Measurements from ENCODE around the gene ZDHHC7. TPM values are rescaled to one million over a fixed set of nuclear protein-coding genes. Genes with fewer than 3 reads are reported as not detected.

Gene ZDHHC7
- total RNA-seq, 1 donor from 2014 or later: 26.9 TPM

DNA sequence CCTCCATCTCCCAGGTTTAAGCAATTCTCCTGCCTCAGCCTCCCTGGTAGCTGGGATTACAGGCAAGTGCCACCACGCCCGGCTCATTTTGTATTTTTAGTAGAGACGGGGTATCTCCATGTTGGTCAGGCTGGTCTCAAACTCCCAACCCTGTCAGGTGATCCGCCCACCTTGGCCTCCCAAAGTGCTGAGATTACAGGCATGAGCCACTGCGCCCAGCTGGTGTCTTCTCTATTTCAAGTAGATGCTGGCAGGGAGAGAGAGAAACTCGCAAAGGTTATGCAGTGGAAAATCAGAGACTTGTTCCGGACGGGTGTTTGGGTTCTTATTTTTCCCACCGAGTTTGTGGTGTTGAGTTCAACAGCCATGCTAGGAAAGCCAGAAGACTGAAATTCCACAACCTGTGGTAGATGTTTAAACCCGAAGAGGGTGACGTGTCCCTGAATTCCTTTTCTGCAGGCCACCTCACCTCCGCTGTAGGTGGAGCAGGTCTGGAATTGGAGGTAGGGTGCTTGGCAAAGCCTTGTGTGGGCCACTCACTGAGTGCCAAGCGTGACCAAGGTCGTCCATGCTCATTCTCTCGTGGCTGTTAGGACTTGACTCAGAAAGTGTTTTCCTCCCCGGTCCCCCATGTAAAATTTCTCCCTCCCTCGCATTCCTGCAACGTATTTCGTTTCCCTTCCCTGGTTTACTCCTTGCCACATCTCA lies 7.3 kb upstream of the ZDHHC7 start:
- H3K4me3 Mint-ChIP-seq: no peak overlapping the region

DNA sequence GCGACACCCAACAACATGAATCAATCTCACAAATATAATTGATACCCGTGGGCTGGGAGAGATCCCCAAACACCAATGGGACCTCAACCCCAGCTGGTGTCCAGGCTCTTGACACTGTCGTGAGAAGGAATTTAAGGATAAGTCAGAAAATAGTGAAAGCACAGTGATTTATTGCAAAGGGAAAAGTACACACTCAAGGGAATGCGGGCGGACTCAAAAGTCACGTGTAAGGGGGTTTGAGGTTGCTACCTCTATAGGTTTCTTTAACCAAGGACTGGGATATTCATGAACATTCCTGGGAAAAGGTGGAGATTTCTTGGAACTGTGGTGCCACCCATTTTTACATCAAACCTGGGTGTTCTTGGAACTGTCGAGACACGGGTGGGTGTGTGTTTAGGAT lies 6.3 kb upstream of the ZDHHC7 start:
- no peak for ATAC-seq (ENCODE audit: low read depth)
- no peak for DNase-seq
- TF ChIP-seq, protein P1, sequence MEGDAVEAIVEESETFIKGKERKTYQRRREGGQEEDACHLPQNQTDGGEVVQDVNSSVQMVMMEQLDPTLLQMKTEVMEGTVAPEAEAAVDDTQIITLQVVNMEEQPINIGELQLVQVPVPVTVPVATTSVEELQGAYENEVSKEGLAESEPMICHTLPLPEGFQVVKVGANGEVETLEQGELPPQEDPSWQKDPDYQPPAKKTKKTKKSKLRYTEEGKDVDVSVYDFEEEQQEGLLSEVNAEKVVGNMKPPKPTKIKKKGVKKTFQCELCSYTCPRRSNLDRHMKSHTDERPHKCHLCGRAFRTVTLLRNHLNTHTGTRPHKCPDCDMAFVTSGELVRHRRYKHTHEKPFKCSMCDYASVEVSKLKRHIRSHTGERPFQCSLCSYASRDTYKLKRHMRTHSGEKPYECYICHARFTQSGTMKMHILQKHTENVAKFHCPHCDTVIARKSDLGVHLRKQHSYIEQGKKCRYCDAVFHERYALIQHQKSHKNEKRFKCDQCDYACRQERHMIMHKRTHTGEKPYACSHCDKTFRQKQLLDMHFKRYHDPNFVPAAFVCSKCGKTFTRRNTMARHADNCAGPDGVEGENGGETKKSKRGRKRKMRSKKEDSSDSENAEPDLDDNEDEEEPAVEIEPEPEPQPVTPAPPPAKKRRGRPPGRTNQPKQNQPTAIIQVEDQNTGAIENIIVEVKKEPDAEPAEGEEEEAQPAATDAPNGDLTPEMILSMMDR (IDR thresholded peaks at IDR 0.05): no peak
- H3K4me1 Mint-ChIP-seq: no peaks in the 10 kb centered on the region
- no peaks in the 10 kb centered on the region for H3K36me3 Mint-ChIP-seq (ENCODE audit: low read depth)
- intact Hi-C loops (cut with micrococcal nuclease): no loop called here
- H3K4me3 Mint-ChIP-seq: no peak overlapping the region
- no peak overlapping the region for H3K27ac Mint-ChIP-seq
- peaks cover 2% of the 10 kb centered on the region for H3K9me3 Mint-ChIP-seq
- POLR2A ChIA-PET: no interaction called here
- CTCF ChIA-PET: no interaction called here
- peaks cover 20% of the 10 kb centered on the region for H3K27me3 Mint-ChIP-seq

More for the DNA sequence above, 7.3 kb upstream of the ZDHHC7 start:
- TF ChIP-seq, protein P1 (IDR thresholded peaks at IDR 0.05): no peak
- Mint-ChIP-seq H3K27me3 (peaks cover 20% of the 10 kb centered on the region), H3K36me3 (ENCODE audit: low read depth) (no peaks in the 10 kb centered on the region), H3K4me1 (no peaks in the 10 kb centered on the region), H3K9me3 (peaks cover 3% of the 10 kb centered on the region), H3K27ac (no peak overlapping the region)
- POLR2A ChIA-PET: no interaction called here
- ATAC-seq (ENCODE audit: low read depth): no peak
- intact Hi-C loops (cut with micrococcal nuclease): no loop called here
- no peak for DNase-seq
- CTCF ChIA-PET: no interaction called here

DNA sequence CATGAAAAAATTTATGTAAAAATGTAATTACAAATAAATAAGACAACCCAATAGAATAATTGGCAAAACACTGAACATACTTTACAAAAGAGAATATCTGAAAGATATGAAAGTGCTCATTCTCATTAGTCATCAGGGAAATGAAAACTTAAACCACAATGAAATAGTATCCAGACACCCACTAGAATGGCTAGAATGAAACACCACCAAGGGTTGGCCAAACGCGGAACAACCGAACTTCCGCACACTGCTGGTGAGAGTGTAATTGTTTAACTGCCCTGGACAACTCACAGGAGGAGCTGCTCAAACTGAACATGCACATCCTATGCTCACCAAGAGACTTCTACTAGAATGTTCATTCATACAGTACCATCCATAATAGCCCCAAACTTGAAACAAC lies 5.8 kb upstream of the ZDHHC7 start:
- ChIA-PET CTCF (no interaction called here), POLR2A (no interaction called here)
- Mint-ChIP-seq H3K27ac (no peak overlapping the region), H3K36me3 (ENCODE audit: low read depth) (no peaks in the 10 kb centered on the region), H3K4me1 (peaks cover 3% of the 10 kb centered on the region), H3K27me3 (peaks cover 20% of the 10 kb centered on the region), H3K4me3 (no peak overlapping the region), H3K9me3 (no peaks in the 10 kb centered on the region)
- TF ChIP-seq, protein P1 (IDR thresholded peaks at IDR 0.05): no peak
- no peak for DNase-seq
- peak; percentile 34 for ATAC-seq (ENCODE audit: low read depth)
- intact Hi-C loops (cut with micrococcal nuclease): no loop called here

DNA sequence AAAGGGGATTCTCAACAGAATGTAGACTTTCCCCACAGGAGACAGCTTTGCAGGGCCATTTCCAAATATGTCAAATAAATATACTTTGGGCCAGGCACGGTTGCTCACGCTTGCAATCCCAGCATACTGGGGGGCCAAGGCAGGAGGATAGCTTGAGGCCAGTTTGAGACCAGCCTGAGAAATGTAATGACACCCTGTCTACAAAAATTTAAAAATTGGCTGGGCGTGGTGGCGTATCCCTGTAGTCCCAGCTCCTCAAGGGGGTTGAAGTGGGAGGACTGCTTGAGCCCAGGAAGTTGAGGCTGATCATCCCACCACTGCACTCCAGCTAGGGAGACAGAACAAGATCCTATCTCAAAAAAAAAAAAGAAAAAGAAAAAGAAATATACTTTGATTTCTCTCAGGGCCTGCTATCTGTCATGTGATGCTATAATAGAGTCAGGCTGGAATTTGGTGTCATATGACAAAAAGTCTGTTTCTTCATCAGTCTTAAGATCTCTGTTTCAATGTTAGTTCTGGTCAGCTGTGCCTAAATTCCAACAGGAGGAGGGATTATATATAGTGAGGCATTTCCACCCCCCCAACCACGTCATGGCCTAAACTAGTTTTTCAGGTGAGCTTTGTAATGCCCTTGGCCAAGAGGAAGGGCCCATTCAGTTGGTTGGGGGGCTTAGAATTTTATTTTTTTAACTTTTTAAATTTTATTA lies 4.3 kb upstream of the ZDHHC7 start:
- ChIA-PET POLR2A (interaction anchor here (0.6 to 0.7 kb wide), 2 partner anchors 11 to 872 kb away, joined by 3 read pairs; no protein-coding TSS in a partner anchor), CTCF (no interaction called here)
- H3K9me3 Mint-ChIP-seq: no peaks in the 10 kb centered on the region
- H3K4me3 Mint-ChIP-seq: no peak overlapping the region
- peaks cover 8% of the 10 kb centered on the region for H3K36me3 Mint-ChIP-seq (ENCODE audit: low read depth)
- TF ChIP-seq, protein P1 (IDR thresholded peaks at IDR 0.05): no peak
- peaks cover 20% of the 10 kb centered on the region for H3K27me3 Mint-ChIP-seq
- no peak for ATAC-seq (ENCODE audit: low read depth)
- no peak overlapping the region for H3K27ac Mint-ChIP-seq
- no peak for DNase-seq
- intact Hi-C loops (cut with micrococcal nuclease): no loop called here
- H3K4me1 Mint-ChIP-seq: peaks cover 12% of the 10 kb centered on the region

GRCh38 chr16:85014311-85014710 lies 3.0 kb upstream of the ZDHHC7 start:
- H3K9me3 Mint-ChIP-seq: no peaks in the 10 kb centered on the region
- ChIA-PET CTCF (no interaction called here), POLR2A (interaction anchor here (6.1 kb wide), 1 partner anchor 13 kb away, joined by 51 read pairs; the partner anchor contains the start of gene KIAA0513)
- intact Hi-C loops (cut with micrococcal nuclease): loop anchor here (5.0 kb wide), 1 partner anchor 73 kb away; no protein-coding TSS in a partner anchor
- no peak for ATAC-seq (ENCODE audit: low read depth)
- DNase-seq: no peak
- H3K4me1 Mint-ChIP-seq: peaks cover 23% of the 10 kb centered on the region
- H3K36me3 Mint-ChIP-seq (ENCODE audit: low read depth): peaks cover 9% of the 10 kb centered on the region
- TF ChIP-seq, protein P1 (IDR thresholded peaks at IDR 0.05): no peak
- H3K27me3 Mint-ChIP-seq: peaks cover 20% of the 10 kb centered on the region
- H3K4me3 Mint-ChIP-seq: no peak overlapping the region
- H3K27ac Mint-ChIP-seq: no peak overlapping the region

All from activated B cell treated with CpG ODN at 0.5 μM for 24 hours (primary cell).